Uterus (tissue), 2 donors: ENCODE results near the gene SIGLEC7.

Experiments used
- CTCF ChIP-seq, 4 experiments: fragments of 200-600 bp in 2 of 4; fragments of 450-650 bp in 2 of 4; sonication (generic) in 2 of 4; IDR thresholded peaks; one replicate each; pipeline ENCODE4 v1.5.1; 2016 to 2019; ENCODE audit warnings: antibody characterized with exemption in 4 of 4, mild to moderate bottlenecking in 2 of 4, moderate library complexity in 1 of 4
- POLR2A ChIP-seq, 2 donors: fragments of 450-650 bp; IDR thresholded peaks; one replicate each; pipeline ENCODE4 v1.6.1; 2016; ENCODE audit warnings: antibody characterized with exemption in 2 of 2, mild to moderate bottlenecking in 1 of 2, moderate library complexity in 1 of 2

GRCh38 chr19:51195316-51195586 is 53.1 kb downstream of the SIGLEC7 start:
- TF ChIP-seq CTCF (IDR thresholded peaks at IDR 0.05) = no peak
- TF ChIP-seq POLR2A (IDR thresholded peaks at IDR 0.05) = no peak
